HepG2 (cell line): ENCODE measurements around the gene TGM3. TPM values are rescaled to one million over a fixed set of nuclear protein-coding genes. Genes with fewer than 3 reads are reported as not detected.

ENCODE experiments used
- ATAC-seq: fragments of 200-7000 bp; cut with Tn5 transposase; 3 replicates; pipeline ENCODE4 v1.9.1; 2020; ENCODE audit warnings: mild to moderate bottlenecking, moderate library complexity
- BruUV-seq: library from RNA; stranded (reverse); fragments of 400-500 nt; replicated peaks from 2 replicates; lab custom pipeline; 2021; lab: Mats Ljungman, UMichigan
- CTCF ChIA-PET: fragments of 300-600 bp; formaldehyde crosslinking; extraction: SDS; loops from one replicate; lab custom pipeline; 2021; ENCODE audit warnings: low total read pairs, inconsistent platforms, low intra/inter-chr PET ratio; lab: Yijun Ruan, JAX
- POLR2A ChIA-PET: fragments of 350-600 bp; sonication (Branson Sonifier 250); formaldehyde crosslinking; loops from one replicate; lab custom pipeline; 2020; ENCODE audit warnings: antibody characterized with exemption, inconsistent platforms; lab: Yijun Ruan, JAX
- DNase-seq: peaks from one replicate; pipeline ENCODE4 v3.0.0-alpha.2; 2015; ENCODE audit warnings: low spot score
- FAIRE-seq: peaks from 3 replicates; lab custom pipeline; 2011; peaks lifted over from hg19 to GRCh38; lab: Jason Lieb, UNC
- H2AFZ ChIP-seq: one replicate; pipeline ENCODE4 v1.6.1; 2011; ENCODE audit warnings: low read length, inconsistent platforms
- H3K27ac ChIP-seq: fragments of 300-600 bp; 3 replicates; pipeline ENCODE4 v1.8.0; 2011; ENCODE audit warnings: mixed run types, mild to moderate bottlenecking, mixed read lengths, low read length, inconsistent platforms; ENCODE audit not compliant: insufficient read depth; ENCODE audit errors: extremely low read length
- H3K27me3 ChIP-seq, 2 experiments: fragments of 200-600 bp in 1 of 2; 2 replicates in 1 of 2; 3 replicates in 1 of 2; pipeline versions ENCODE4 v1.6.0 to v1.8.0; 2011; ENCODE audit warnings: low read length in 2 of 2, mild to moderate bottlenecking in 2 of 2, moderate library complexity in 2 of 2, inconsistent platforms in 1 of 2; ENCODE audit not compliant: insufficient read depth in 2 of 2, control insufficient read depth in 1 of 2
- H3K36me3 ChIP-seq, 2 experiments: fragments of 200-600 bp in 1 of 2; replicated peaks in 1 of 2; 2 replicates in 1 of 2; 3 replicates in 1 of 2; pipeline versions ENCODE4 v1.5.1 to v1.8.0; 2011; ENCODE audit warnings: low read length in 2 of 2, inconsistent platforms in 1 of 2; ENCODE audit not compliant: insufficient read depth in 2 of 2, control insufficient read depth in 1 of 2
- H3K4me1 ChIP-seq: 2 replicates; pipeline ENCODE4 v1.5.1; 2012; ENCODE audit warnings: low read length, inconsistent platforms; ENCODE audit not compliant: insufficient read depth
- H3K4me2 ChIP-seq: 2 replicates; pipeline ENCODE4 v1.6.0; 2011; ENCODE audit warnings: low read depth, low read length, inconsistent platforms
- H3K4me3 ChIP-seq, 3 experiments: fragments of 200-600 bp in 1 of 3; sonication (generic), shearing (Covaris generic) in 1 of 3; replicated peaks in 1 of 3; 2 replicates each; pipeline ENCODE4 v1.5.1; 2011 to 2016; ENCODE audit warnings: low read length in 3 of 3, inconsistent platforms in 2 of 3, low read depth in 2 of 3, mild to moderate bottlenecking in 2 of 3, control low read depth in 1 of 3, mixed read lengths in 1 of 3; ENCODE audit not compliant: insufficient read depth in 1 of 3
- H3K79me2 ChIP-seq: one replicate; pipeline ENCODE4 v1.6.1; 2011; ENCODE audit warnings: low read length, inconsistent platforms; ENCODE audit not compliant: insufficient read depth
- H3K9ac ChIP-seq: 2 replicates; pipeline ENCODE4 v1.6.0; 2011; ENCODE audit warnings: mild to moderate bottlenecking, low read depth, low read length, inconsistent platforms; ENCODE audit not compliant: insufficient read depth
- H3K9me3 ChIP-seq: 2 replicates; pipeline ENCODE4 v1.5.1; 2012; ENCODE audit warnings: mild to moderate bottlenecking, low read length
- H4K20me1 ChIP-seq: 2 replicates; pipeline ENCODE4 v1.6.0; 2011; ENCODE audit warnings: inconsistent platforms, mild to moderate bottlenecking, low read length, moderate library complexity; ENCODE audit not compliant: insufficient read depth
- NFATC3 ChIP-seq: sonication (generic); formaldehyde crosslinking; IDR thresholded peaks from 2 replicates; pipeline ENCODE4 v1.5.1; 2020; ENCODE audit warnings: mild to moderate bottlenecking, missing genetic modification reagents
- SIX4 ChIP-seq: sonication (generic); formaldehyde crosslinking; IDR thresholded peaks from 2 replicates; pipeline ENCODE4 v1.4.0; 2020; ENCODE audit warnings: missing genetic modification reagents
- SRSF9 ChIP-seq: fragments of 200-400 bp; formaldehyde crosslinking; IDR thresholded peaks from 2 replicates; pipeline ENCODE4 v1.6.1; 2018; ENCODE audit warnings: borderline replicate concordance, mild to moderate bottlenecking, low read depth, low read length; ENCODE audit not compliant: insufficient read depth, poor library complexity, severe bottlenecking
- WGBS: methylation state at CpG from one replicate; pipeline ENCODE4 v1.1.6; 2017; ENCODE audit warnings: low lambda C conversion rate; 5-methylcytosine and 5-hydroxymethylcytosine counted together
- in situ Hi-C: cut with HindIII; loops from 2 replicates; pipeline ENCODE4 v1.10.0; 2017; ENCODE audit warnings: low pct_unique_long_range_greater_than_20kb; ENCODE audit not compliant: extremely low pct_ligation_motif_present
- intact Hi-C: fragments of 100-400 bp; cut with micrococcal nuclease; formaldehyde crosslinking; loops from one replicate; pipeline ENCODE4 v1.10.0; 2022; ENCODE audit not compliant: unreplicated experiment
- polyA plus RNA-seq, 8 experiments: library from polyadenylated mRNA; depleted of rRNA in 3 of 8; stranded (reverse) in 7 of 8; unstranded in 1 of 8; fragments of >200 nt; fragmentation: Illumina TruSeq in 4 of 8; extraction: Trizol in 4 of 8; gene quantifications; 2 replicates each; pipeline versions ENCODE4 v1.2.1 to v1.2.3, GENCODE V29; 2011 to 2016; ENCODE audit warnings: low read depth in 4 of 8, missing spikeins in 1 of 8, mixed read lengths in 1 of 8; ENCODE audit not compliant: insufficient read depth in 1 of 8
- total RNA-seq, 5 experiments: library from RNA; depleted of rRNA; stranded (reverse); fragments of >200 nt; fragmentation: Illumina TruSeq; extraction: Trizol; gene quantifications; 2 replicates each; pipeline ENCODE4 v1.2.3, GENCODE V29; 2016; ENCODE audit warnings: low read depth in 1 of 5

TGM3 gene
- total and polyA plus RNA-seq, 2 of the 13 experiments (the other 11 are each of a cell fraction or from before 2014, with no cell fraction given): not detected

GRCh38 chr20:2350606-2351005 is 54.8 kb downstream of the TGM3 start:
- ATAC-seq (no peak), FAIRE-seq (no peak), DNase-seq (no peak)
- no peak for TF ChIP-seq NFATC3 (CRISPR knock-in tag)
- Histone ChIP-seq H3K36me3 (no peaks in the 10 kb centered on the region), H3K4me3 (no peak overlapping the region), H2AFZ (no peak overlapping the region), H4K20me1 (no peaks in the 10 kb centered on the region), H3K4me2 (no peak overlapping the region), H3K4me1 (peaks cover 4% of the 10 kb centered on the region; the same call in 1 of the 2 replicates), H3K9me3 (0 out of 2 replicates have a peak, but pooled peaks cover 4% of the 10 kb centered on the region), H3K9ac (no peak overlapping the region), H3K79me2 (no peaks in the 10 kb centered on the region), H3K27me3 (peaks cover 0 to 6% of the 10 kb centered on the region in 2 experiments; a peak in 2 of 5 replicates), H3K27ac (no peak overlapping the region)
- ChIA-PET POLR2A (no interaction called here), CTCF (no interaction called here)
- intact Hi-C loops (loop anchor here (2.0 kb wide), 1 partner anchor 74 kb away; no protein-coding TSS in a partner anchor), in situ Hi-C loops (no loop called here)
- no TSS peak for BruUV-seq
- WGBS: 35% methylated on average over 5 of the region's 5 CpGs

- no peaks in the 10 kb centered on the region for H4K20me1 ChIP-seq
- POLR2A ChIA-PET: no interaction called here
- no peak overlapping the region for H3K9ac ChIP-seq
- H2AFZ ChIP-seq: no peak overlapping the region
- H3K9me3 ChIP-seq: no peaks in the 10 kb centered on the region
- FAIRE-seq (no peak), DNase-seq (no peak), ATAC-seq (no peak)
- no TSS peak for BruUV-seq
- in situ Hi-C loops (no loop called here), intact Hi-C loops (no loop called here)
- CTCF ChIA-PET: no interaction called here
- 2% methylated on average over 3 of the region's 3 CpGs for WGBS
- H3K27me3 ChIP-seq: peaks cover 0 to 5% of the 10 kb centered on the region in 2 experiments; a peak in 2 of 5 replicates
- H3K36me3 ChIP-seq: no peaks in the 10 kb centered on the region
- H3K4me3 ChIP-seq: no peak overlapping the region
- peaks cover 4% of the 10 kb centered on the region; the same call in 1 of the 2 replicates for H3K4me1 ChIP-seq
- no peaks in the 10 kb centered on the region for H3K79me2 ChIP-seq
- TF ChIP-seq SIX4 (CRISPR knock-in tag) (peak; percentile 34; the same call in 1 of the 2 replicates), SRSF9 (no peak)
- no peak overlapping the region for H3K4me2 ChIP-seq
- no peak overlapping the region for H3K27ac ChIP-seq
Measured at GRCh38 chr20:2353231-2353630, 57.4 kb downstream of the TGM3 start.
